GM20000 (cell line): ENCODE data around the gene ANKLE2.
A peak's percentile ranks its signal among the peaks of the same experiment; 100 is the strongest.
"Not testable (repeated sequence)": the region's sequence is repeated elsewhere in the genome, so short reads cannot be mapped to it uniquely, and the experiment has no call there.

Experiments used
- DNase-seq: peaks from one replicate; pipeline ENCODE4 v3.0.0; 2012; ENCODE audit warnings: low spot score
- TF ChIP-seq, protein P1 (sequence below): IDR thresholded peaks from 2 replicates; pipeline ENCODE4 v1.5.1; 2012; ENCODE audit warnings: mild to moderate bottlenecking, control low read depth; ENCODE audit errors: extremely low read depth, missing control alignments

Gene ANKLE2

DNA sequence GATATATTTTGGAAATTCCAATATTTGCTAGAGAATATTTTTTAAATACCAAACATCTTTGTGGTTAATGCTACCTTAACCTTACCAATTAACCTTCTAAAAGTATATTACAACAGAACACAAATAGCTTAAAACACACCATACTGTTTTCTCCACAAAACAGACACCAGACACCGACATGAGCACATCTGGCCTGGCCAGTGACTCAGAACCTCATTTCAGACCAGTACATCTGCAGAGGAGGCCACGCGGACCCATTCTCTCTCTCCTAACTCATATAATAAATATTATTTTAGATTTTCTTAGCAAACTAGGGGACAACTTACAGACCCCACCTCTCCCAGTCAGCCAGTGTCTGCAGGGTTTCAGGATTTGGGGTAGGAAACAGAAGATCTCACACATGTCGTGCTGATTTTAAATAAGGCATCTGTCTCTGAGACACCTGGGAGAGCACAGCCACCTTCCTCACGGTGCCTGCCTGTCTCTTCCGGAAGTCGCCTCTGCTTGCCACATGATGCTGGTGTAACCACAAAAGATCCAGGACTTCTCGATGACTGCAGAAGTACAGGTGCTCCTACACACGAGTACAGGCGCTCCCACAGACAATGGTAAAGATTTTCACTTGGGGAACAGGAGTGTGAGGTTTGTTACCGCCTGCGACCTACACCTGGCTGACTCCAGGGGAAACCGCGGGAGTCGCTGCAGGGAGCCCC is 9.7 kb upstream of the ANKLE2 start:
- TF ChIP-seq, protein P1, sequence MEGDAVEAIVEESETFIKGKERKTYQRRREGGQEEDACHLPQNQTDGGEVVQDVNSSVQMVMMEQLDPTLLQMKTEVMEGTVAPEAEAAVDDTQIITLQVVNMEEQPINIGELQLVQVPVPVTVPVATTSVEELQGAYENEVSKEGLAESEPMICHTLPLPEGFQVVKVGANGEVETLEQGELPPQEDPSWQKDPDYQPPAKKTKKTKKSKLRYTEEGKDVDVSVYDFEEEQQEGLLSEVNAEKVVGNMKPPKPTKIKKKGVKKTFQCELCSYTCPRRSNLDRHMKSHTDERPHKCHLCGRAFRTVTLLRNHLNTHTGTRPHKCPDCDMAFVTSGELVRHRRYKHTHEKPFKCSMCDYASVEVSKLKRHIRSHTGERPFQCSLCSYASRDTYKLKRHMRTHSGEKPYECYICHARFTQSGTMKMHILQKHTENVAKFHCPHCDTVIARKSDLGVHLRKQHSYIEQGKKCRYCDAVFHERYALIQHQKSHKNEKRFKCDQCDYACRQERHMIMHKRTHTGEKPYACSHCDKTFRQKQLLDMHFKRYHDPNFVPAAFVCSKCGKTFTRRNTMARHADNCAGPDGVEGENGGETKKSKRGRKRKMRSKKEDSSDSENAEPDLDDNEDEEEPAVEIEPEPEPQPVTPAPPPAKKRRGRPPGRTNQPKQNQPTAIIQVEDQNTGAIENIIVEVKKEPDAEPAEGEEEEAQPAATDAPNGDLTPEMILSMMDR: no peak
- DNase-seq: peak; percentile 66

DNA sequence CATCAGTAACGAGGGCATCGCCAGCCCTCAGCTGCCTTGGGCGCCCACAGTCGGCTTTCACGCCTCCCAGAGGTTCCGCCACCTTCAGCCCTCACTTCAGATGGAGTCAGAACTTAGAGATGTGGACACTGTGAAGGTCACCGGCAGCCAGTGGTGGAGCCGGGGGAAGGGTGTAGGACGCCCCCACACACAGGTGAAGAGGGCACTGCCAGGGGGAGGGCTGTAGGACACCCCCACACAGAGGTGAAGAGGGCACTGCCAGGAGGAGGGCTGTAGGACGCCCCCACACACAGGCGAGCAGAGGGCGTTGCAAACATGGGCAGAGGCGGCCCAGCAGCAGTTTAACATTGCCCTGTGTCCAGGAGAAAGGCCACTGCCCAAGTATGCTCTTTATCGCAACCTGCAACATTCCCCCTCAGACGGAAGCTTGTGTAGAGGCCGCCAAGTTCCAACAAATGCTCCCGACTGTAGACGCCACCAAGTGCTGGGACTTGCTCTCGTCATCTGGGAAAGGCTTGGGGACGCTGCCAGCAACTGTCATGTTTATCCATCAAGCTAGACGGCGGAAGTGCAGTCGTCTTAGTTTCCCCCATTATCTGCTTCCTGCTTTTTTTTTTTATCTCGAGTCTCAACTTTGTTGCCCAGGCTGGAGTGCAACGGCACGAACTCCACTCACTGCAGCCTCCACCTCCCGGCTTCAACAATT is 4.9 kb upstream of the ANKLE2 start:
- DNase-seq: no peak
- TF ChIP-seq, protein P1: no peak

DNA sequence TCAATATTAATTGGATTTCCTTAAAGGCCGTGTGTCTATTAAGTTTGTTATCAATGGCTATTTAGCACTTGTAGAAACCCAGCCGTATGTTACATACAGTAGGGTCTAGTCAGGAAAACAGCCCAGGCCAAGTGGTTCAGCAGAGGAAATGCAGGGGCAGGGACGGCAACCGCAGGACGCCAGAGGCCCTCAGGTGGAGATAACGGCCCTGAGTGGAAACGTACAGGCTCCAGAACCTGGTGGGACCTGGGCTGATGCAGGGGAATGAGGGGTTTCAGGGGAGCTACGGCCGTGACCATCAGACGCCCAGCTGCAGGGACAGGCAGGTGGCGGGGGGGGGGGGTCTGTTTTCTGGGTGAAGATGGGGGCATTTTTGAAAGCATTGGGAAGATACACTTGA is 3.7 kb upstream of the ANKLE2 start:
- TF ChIP-seq, protein P1: no peak
- no peak for DNase-seq

DNA sequence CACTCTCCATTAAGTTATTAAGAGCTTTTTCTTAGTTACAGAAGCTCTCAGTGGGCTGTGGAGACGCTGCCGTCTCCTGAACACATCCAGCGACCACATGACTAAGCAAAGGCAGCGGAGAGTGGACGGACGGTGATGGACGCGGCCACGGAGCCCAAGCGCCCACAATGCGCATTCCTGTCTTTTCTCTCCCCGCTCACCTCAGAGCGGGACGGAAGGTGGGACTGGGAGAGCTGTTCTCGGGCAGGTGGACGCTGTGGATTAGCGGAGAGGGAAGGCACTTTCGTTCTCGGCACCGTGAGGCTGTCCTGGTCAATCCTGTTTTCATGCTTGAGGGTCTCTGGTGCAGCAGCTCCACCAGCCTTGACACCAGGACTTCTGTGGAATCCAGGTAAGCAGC is 2.6 kb upstream of the ANKLE2 start:
- TF ChIP-seq, protein P1: no peak
- DNase-seq: no peak

GRCh38 chr12:132761921-132762583 is 420 bp upstream of the ANKLE2 start:
- DNase-seq: peak; percentile 99
- TF ChIP-seq, protein P1: no peak

DNA sequence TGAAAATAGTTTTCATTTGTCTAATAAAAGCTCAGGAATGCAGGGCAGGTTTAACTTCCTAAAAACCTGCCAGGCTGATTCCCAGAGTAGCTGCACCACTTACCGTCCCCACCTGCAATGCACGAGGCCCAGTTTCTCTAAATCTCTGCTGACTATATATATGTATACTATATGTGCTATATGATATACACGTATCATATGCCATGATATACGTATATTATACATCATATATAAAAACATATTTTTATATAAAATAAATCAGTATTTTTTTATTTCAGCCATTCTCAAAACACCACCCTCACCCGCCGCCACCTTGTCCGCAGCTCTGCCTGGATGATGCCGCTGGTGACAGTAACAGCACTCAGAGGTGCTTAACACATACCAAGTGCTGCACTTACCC is 2.3 kb downstream of the ANKLE2 start:
- DNase-seq: no peak
- TF ChIP-seq, protein P1: no peak

- DNase-seq: not testable (repeated sequence)
Observed at GRCh38 chr12:132758825-132759224, 2.8 kb downstream of the ANKLE2 start.
